ENCODE data around the gene SPOP.
A peak's percentile ranks its signal among the peaks of the same experiment; 100 is the strongest.

The SPOP gene

GRCh38 chr17:49691086-49691676 lies 13.3 kb upstream of the SPOP start:
- no peak overlapping the region for H2AFZ ChIP-seq (ENCODE audit: low read depth, low read length)
- H4K20me1 ChIP-seq (ENCODE audit: insufficient read depth, low read length): no peaks in the 10 kb centered on the region
- no peak overlapping the region for H3K27ac ChIP-seq (ENCODE audit: low read length)
- ATAC-seq (ENCODE audit: insufficient read depth, low read depth) (no peak), DNase-seq (no peak)
- H3K4me1 ChIP-seq (ENCODE audit: insufficient read depth, low read length): peaks cover 22% of the 10 kb centered on the region
- no peak overlapping the region for H3K4me3 ChIP-seq (ENCODE audit: low read depth in 1 of 2, low read length in 2 of 2)
- no peak overlapping the region for H3K9ac ChIP-seq (ENCODE audit: low read depth, low read length)
- H3K79me2 ChIP-seq (ENCODE audit: insufficient read depth, low read length): no peaks in the 10 kb centered on the region
- no peaks in the 10 kb centered on the region for H3K36me3 ChIP-seq (ENCODE audit: insufficient read depth, low read length)
- H3K4me2 ChIP-seq (ENCODE audit: insufficient read depth, low read length): no peak overlapping the region
- no peaks in the 10 kb centered on the region for H3K9me3 ChIP-seq (ENCODE audit: insufficient read depth, low read length, severe bottlenecking)
- H3K27me3 ChIP-seq (ENCODE audit: insufficient read depth, low read length, poor library complexity): no peaks in the 10 kb centered on the region
- TF ChIP-seq CTCF (IDR thresholded peaks at IDR 0.05; ENCODE audit: borderline replicate concordance, extremely low read depth, low read length, poor library complexity, severe bottlenecking): no peak
- TF ChIP-seq EZH2 (IDR thresholded peaks at IDR 0.05; ENCODE audit: borderline replicate concordance, low read depth, low read length, severe bottlenecking): no peak

GRCh38 chr17:49690256-49690655 lies 12.4 kb upstream of the SPOP start:
- Histone ChIP-seq H2AFZ (ENCODE audit: low read depth, low read length) (no peak overlapping the region), H3K4me2 (ENCODE audit: insufficient read depth, low read length) (no peak overlapping the region), H3K9me3 (ENCODE audit: insufficient read depth, low read length, severe bottlenecking) (no peaks in the 10 kb centered on the region), H3K4me3 (ENCODE audit: low read depth in 1 of 2, low read length in 2 of 2) (no peak overlapping the region), H3K4me1 (ENCODE audit: insufficient read depth, low read length) (peaks cover 22% of the 10 kb centered on the region), H3K9ac (ENCODE audit: low read depth, low read length) (no peak overlapping the region), H3K36me3 (ENCODE audit: insufficient read depth, low read length) (no peaks in the 10 kb centered on the region), H4K20me1 (ENCODE audit: insufficient read depth, low read length) (no peaks in the 10 kb centered on the region), H3K27me3 (ENCODE audit: insufficient read depth, low read length, poor library complexity) (no peaks in the 10 kb centered on the region), H3K79me2 (ENCODE audit: insufficient read depth, low read length) (no peaks in the 10 kb centered on the region), H3K27ac (ENCODE audit: low read length) (no peak overlapping the region)
- TF ChIP-seq CTCF (IDR thresholded peaks at IDR 0.05; ENCODE audit: borderline replicate concordance, extremely low read depth, low read length, poor library complexity, severe bottlenecking) (no peak), EZH2 (IDR thresholded peaks at IDR 0.05; ENCODE audit: borderline replicate concordance, low read depth, low read length, severe bottlenecking) (no peak)
- DNase-seq (no peak), ATAC-seq (ENCODE audit: insufficient read depth, low read depth) (no peak)

- Histone ChIP-seq H3K9ac (ENCODE audit: low read depth, low read length) (peak overlapping the region; percentile 33), H3K27ac (ENCODE audit: low read length) (peak overlapping the region; percentile 83), H3K4me1 (ENCODE audit: insufficient read depth, low read length) (peaks cover 22% of the 10 kb centered on the region), H3K4me3 (ENCODE audit: low read depth in 1 of 2, low read length in 2 of 2) (peak overlapping the region in 1 of 2 experiments; percentile 34; a peak in 2 of 4 replicates), H3K27me3 (ENCODE audit: insufficient read depth, low read length, poor library complexity) (no peaks in the 10 kb centered on the region), H2AFZ (ENCODE audit: low read depth, low read length) (peak overlapping the region; percentile 81), H3K36me3 (ENCODE audit: insufficient read depth, low read length) (no peaks in the 10 kb centered on the region), H3K4me2 (ENCODE audit: insufficient read depth, low read length) (peak overlapping the region; percentile 46), H4K20me1 (ENCODE audit: insufficient read depth, low read length) (no peaks in the 10 kb centered on the region), H3K9me3 (ENCODE audit: insufficient read depth, low read length, severe bottlenecking) (no peaks in the 10 kb centered on the region), H3K79me2 (ENCODE audit: insufficient read depth, low read length) (no peaks in the 10 kb centered on the region)
- no peak for DNase-seq
- no peak for TF ChIP-seq EZH2 (IDR thresholded peaks at IDR 0.05; ENCODE audit: borderline replicate concordance, low read depth, low read length, severe bottlenecking)
- TF ChIP-seq CTCF (IDR thresholded peaks at IDR 0.05; ENCODE audit: borderline replicate concordance, extremely low read depth, low read length, poor library complexity, severe bottlenecking): no peak
- no peak for ATAC-seq (ENCODE audit: insufficient read depth, low read depth)
Measured at GRCh38 chr17:49688848-49689247, 11.0 kb upstream of the SPOP start.
